Measurements from ENCODE around the gene ADO. TPM values are rescaled to one million over a fixed set of nuclear protein-coding genes. Genes with fewer than 3 reads are reported as not detected.

ADO gene
- total and polyA plus RNA-seq, 2 experiments from 2014 or later: 12.6 to 48.3 TPM

- TF ChIP-seq, protein P1, sequence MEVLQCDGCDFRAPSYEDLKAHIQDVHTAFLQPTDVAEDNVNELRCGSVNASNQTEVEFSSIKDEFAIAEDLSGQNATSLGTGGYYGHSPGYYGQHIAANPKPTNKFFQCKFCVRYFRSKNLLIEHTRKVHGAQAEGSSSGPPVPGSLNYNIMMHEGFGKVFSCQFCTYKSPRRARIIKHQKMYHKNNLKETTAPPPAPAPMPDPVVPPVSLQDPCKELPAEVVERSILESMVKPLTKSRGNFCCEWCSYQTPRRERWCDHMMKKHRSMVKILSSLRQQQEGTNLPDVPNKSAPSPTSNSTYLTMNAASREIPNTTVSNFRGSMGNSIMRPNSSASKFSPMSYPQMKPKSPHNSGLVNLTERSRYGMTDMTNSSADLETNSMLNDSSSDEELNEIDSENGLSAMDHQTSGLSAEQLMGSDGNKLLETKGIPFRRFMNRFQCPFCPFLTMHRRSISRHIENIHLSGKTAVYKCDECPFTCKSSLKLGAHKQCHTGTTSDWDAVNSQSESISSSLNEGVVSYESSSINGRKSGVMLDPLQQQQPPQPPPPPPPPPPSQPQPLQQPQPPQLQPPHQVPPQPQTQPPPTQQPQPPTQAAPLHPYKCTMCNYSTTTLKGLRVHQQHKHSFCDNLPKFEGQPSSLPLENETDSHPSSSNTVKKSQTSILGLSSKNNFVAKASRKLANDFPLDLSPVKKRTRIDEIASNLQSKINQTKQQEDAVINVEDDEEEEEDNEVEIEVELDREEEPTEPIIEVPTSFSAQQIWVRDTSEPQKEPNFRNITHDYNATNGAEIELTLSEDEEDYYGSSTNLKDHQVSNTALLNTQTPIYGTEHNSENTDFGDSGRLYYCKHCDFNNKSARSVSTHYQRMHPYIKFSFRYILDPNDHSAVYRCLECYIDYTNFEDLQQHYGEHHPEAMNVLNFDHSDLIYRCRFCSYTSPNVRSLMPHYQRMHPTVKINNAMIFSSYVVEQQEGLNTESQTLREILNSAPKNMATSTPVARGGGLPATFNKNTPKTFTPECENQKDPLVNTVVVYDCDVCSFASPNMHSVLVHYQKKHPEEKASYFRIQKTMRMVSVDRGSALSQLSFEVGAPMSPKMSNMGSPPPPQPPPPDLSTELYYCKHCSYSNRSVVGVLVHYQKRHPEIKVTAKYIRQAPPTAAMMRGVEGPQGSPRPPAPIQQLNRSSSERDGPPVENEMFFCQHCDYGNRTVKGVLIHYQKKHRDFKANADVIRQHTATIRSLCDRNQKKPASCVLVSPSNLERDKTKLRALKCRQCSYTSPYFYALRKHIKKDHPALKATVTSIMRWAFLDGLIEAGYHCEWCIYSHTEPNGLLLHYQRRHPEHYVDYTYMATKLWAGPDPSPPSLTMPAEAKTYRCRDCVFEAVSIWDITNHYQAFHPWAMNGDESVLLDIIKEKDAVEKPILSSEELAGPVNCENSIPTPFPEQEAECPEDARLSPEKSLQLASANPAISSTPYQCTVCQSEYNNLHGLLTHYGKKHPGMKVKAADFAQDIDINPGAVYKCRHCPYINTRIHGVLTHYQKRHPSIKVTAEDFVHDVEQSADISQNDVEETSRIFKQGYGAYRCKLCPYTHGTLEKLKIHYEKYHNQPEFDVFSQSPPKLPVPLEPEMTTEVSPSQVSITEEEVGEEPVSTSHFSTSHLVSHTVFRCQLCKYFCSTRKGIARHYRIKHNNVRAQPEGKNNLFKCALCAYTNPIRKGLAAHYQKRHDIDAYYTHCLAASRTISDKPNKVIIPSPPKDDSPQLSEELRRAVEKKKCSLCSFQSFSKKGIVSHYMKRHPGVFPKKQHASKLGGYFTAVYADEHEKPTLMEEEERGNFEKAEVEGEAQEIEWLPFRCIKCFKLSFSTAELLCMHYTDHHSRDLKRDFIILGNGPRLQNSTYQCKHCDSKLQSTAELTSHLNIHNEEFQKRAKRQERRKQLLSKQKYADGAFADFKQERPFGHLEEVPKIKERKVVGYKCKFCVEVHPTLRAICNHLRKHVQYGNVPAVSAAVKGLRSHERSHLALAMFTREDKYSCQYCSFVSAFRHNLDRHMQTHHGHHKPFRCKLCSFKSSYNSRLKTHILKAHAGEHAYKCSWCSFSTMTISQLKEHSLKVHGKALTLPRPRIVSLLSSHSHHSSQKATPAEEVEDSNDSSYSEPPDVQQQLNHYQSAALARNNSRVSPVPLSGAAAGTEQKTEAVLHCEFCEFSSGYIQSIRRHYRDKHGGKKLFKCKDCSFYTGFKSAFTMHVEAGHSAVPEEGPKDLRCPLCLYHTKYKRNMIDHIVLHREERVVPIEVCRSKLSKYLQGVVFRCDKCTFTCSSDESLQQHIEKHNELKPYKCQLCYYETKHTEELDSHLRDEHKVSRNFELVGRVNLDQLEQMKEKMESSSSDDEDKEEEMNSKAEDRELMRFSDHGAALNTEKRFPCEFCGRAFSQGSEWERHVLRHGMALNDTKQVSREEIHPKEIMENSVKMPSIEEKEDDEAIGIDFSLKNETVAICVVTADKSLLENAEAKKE (CRISPR knock-in tag; IDR thresholded peaks at IDR 0.05): no peak
- TF ChIP-seq CREB1 (CRISPR knock-in tag; IDR thresholded peaks at IDR 0.05; ENCODE audit: low read depth) (no peak), EZH2 (IDR thresholded peaks at IDR 0.05; ENCODE audit: low read depth, unreplicated experiment) (no peak)
- TF ChIP-seq, protein P2, sequence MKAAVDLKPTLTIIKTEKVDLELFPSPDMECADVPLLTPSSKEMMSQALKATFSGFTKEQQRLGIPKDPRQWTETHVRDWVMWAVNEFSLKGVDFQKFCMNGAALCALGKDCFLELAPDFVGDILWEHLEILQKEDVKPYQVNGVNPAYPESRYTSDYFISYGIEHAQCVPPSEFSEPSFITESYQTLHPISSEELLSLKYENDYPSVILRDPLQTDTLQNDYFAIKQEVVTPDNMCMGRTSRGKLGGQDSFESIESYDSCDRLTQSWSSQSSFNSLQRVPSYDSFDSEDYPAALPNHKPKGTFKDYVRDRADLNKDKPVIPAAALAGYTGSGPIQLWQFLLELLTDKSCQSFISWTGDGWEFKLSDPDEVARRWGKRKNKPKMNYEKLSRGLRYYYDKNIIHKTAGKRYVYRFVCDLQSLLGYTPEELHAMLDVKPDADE (IDR thresholded peaks at IDR 0.05): no peak
Observed at GRCh38 chr10:62803724-62804355, 680 bp upstream of the ADO start (continued).

- Histone ChIP-seq H3K36me3 (ENCODE audit: insufficient read depth) (peaks cover 7% of the 10 kb centered on the region; the same call in 1 of the 2 replicates), H3K27me3 (ENCODE audit: insufficient read depth) (no peaks in the 10 kb centered on the region), H2AFZ (peak overlapping the region; percentile 44; the same call in 1 of the 2 replicates), H3K4me3 (peak overlapping the region; percentile 87), H3K9me2 (ENCODE audit: insufficient read depth) (no peaks in the 10 kb centered on the region), H3K79me2 (replicated peaks; ENCODE audit: insufficient read depth) (peaks cover 40% of the 10 kb centered on the region), H3K4me2 (peak overlapping the region; percentile 92), H3K27ac (ENCODE audit: low read depth) (peak overlapping the region; percentile 51; the same call in 1 of the 2 replicates), H3F3A (replicated peaks; ENCODE audit: low read depth) (0 out of 2 replicates have a peak, but pooled peaks cover 5% of the 10 kb centered on the region), H4K20me1 (replicated peaks; ENCODE audit: insufficient read depth) (peaks cover 35% of the 10 kb centered on the region), H3K4me1 (ENCODE audit: insufficient read depth) (peaks cover 30% of the 10 kb centered on the region)
- Mint-ChIP-seq H3K27ac (peak overlapping the region; percentile 96), H3K4me1 (peaks cover 36% of the 10 kb centered on the region), H3K27me3 (ENCODE audit: insufficient read depth, low read depth, poor library complexity) (peaks cover 6% of the 10 kb centered on the region), H3K4me3 (peak overlapping the region; percentile 93), H3K36me3 (ENCODE audit: low read depth) (peaks cover 11% of the 10 kb centered on the region; the same call in 2 of the 3 replicates), H3K9me3 (no peaks in the 10 kb centered on the region)
- DNase-seq (ENCODE audit: low spot score) (peak; percentile 66), ATAC-seq (peak; percentile 49)
- TF ChIP-seq CREB1 (CRISPR knock-in tag; IDR thresholded peaks at IDR 0.05; ENCODE audit: low read depth): no peak
- TF ChIP-seq JUNB (IDR thresholded peaks at IDR 0.05; ENCODE audit: unreplicated experiment): no peak
- no peak for TF ChIP-seq NANOG (IDR thresholded peaks at IDR 0.05; ENCODE audit: borderline replicate concordance)
- TF ChIP-seq CTCF (conservative IDR thresholded peaks at IDR 0.05; ENCODE audit: low read depth in 2 of 2): no peak
- TF ChIP-seq EZH2phosphoT487 (IDR thresholded peaks at IDR 0.05; ENCODE audit: unreplicated experiment): no peak
- no peak for TF ChIP-seq STAT1 (IDR thresholded peaks at IDR 0.05; ENCODE audit: unreplicated experiment)
- TF ChIP-seq REST (IDR thresholded peaks at IDR 0.05; ENCODE audit: unreplicated experiment): no peak
Observed at GRCh38 chr10:62805231-62806099, 945 bp downstream of the ADO start.

Measured in GM23338 (cell line).